Measurements from ENCODE around the gene ARSH.
"Not testable (repeated sequence)": the region's sequence is repeated elsewhere in the genome, so short reads cannot be mapped to it uniquely, and the experiment has no call there.

ARSH gene

GRCh38 chrX:3006495-3006894 is at the start of gene ARSH:
Gene ARSH, plus strand, starts transcription at chrX:3006546. Its CDS starts 67 bp downstream, at chrX:3006613.
- DNase-seq, result no peak

GRCh38 chrX:2958199-2958598 is 48.1 kb upstream of the ARSH start:
- no peak for DNase-seq

DNA sequence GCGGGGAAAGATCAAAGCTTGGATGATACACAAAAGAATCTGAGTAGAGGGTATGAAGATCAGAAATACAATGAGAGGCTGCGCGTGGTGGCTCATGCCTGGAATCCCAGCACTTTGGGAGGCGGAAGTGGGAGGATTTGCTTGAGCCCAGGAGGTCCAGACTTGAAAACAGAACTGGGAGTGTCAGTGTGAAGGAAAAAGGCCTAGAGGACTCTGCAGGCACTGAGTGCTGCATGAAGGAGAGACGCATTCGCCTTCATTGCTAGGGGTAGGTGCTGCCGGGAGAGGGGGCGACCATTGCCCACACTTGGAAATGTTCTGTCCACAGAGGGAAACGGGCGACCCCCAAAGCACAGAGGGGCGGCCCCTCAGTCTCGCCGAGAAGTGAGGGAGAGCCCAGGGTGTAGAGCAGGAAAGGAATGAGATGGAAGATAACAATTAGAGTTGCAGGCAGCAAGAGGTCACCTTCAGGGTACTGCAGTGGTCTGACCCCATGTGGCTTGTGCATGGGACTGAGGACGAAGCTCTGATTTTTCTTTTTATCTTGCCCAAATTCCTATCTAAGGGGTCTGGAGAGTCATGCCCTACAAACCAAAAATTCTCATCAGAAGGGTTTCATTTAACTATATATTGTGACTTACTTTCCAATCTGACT is 45.4 kb upstream of the ARSH start:
- no peak for DNase-seq

- no peak for DNase-seq
Measured at GRCh38 chrX:2962381-2962780, 44.0 kb upstream of the ARSH start.

DNA sequence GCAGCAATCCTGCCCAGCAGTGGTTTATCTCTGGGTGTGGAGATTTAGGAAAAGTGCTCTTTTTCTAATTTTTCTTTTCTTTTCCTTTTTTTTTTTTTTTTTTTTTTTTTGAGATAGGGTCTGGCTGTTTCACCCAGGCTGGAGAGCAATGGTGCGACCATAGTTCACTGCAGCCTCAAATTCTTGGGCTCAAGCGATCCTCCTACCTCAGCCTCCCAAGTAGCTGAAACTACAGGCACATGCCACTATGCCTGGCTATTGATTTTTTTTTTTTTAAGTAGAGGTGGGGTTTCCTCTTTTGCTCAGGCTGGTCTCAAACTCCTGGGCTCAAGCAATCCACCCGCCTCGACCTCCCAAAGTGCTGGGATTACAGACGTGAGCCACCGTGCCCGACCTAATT is 42.9 kb upstream of the ARSH start:
- not testable (repeated sequence) for DNase-seq

- DNase-seq, result not testable (repeated sequence)
Measured at GRCh38 chrX:2963992-2964794, 42.2 kb upstream of the ARSH start.

GRCh38 chrX:2965965-2966364 is 40.4 kb upstream of the ARSH start:
- no peak for DNase-seq

GRCh38 chrX:2967012-2967411 is 39.3 kb upstream of the ARSH start:
- no peak for DNase-seq

DNA sequence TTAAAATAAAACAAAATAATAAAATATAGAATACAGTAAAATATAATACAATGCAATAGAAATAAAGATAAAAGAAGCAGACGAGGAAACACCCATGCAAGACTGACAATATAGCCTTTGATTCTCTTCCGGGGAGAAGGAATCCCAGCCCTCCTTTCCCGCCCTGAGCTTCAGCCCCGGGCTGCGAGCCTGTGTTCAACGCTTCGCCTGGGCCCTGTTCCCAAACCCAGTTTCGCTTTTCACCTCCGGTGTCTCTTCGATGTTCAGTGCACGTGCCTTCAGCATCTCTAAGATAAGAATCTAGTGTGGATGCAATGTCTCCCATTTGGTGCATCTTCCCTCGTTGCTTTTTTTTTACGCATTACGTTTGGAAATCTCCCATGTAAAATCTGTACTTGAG is 38.8 kb upstream of the ARSH start:
- no peak for DNase-seq

GRCh38 chrX:2967998-2968909 is 38.1 kb upstream of the ARSH start:
- DNase-seq, result no peak

DNA sequence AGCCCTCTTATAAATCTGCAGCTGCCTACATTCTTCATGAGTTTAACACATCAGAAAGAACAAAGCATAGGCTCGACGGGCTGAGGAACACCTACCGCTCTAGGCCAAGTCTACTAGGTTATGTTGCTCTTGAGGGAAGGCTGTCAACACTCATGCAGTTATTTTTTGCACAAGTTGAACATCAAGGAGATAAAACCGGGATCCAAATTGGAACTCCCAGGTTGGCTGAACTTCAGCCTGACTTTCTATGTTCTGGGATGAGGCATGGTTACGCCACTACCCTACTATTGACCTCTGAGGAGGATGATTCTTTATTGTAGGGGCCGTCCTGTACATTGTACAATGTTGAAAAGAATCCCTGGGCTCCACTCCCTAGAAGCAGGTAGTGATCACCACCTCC is 37.3 kb upstream of the ARSH start:
- DNase-seq, result no peak

DNA sequence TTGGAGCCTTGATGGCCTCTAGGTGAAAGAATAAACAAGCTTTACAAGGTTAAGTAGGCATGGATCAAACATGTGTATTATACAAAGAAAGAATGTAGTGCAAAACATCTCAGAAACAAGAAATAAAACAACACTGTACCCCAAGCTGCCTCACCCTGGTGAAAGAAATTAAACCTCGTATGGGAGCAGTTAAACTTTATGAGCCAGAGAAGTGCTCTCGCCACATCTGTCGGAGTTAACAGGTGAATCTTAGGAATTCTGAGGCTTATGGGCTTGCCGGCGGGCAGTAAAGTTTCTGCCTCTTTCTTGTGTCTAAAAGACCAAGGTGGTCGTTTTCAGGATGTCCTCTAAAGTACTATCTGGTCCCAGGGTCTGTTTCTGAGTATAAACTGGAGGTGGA is 34.0 kb upstream of the ARSH start:
- DNase-seq, result no peak

- no peak for DNase-seq
Measured at GRCh38 chrX:2974961-2975360, 31.4 kb upstream of the ARSH start.

DNA sequence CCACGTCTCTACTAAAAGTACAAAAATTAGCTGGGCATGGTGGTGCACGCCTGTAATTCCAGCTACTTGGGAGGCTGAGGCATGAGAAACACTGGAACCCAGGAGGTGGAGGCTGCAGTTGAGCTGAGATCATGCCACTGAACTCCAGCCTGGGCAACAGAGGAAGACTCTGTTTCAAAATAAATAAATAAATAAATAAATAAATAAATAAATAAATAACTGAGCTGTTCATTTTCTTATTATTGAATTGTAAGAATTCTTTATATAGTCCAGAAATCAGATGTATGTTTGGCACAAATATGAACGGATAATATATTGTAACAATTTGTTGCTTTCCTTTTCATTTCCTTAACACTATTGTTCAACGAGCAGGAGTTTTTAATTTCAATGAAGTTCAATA is 27.7 kb upstream of the ARSH start:
- not testable (repeated sequence) for DNase-seq

DNA sequence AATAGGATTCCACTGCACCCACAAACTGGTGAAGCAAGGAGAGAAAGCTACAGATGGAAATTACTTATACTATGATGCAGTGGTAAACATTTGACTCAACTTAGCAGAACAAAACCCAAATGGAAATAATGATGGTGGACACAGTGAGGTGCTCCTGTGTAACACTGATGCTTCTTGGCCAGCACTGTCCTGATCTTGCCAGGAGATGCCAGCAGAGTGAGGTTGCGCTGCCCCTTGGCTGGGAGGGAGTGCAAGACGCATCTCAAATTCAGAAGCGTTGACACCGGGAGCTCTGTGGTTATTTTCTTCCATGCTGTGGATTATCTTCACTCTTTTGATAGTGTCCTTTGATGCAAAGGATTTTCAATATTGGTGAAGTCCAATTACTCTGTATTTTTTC is 22.0 kb upstream of the ARSH start:
- DNase-seq, result no peak

DNA sequence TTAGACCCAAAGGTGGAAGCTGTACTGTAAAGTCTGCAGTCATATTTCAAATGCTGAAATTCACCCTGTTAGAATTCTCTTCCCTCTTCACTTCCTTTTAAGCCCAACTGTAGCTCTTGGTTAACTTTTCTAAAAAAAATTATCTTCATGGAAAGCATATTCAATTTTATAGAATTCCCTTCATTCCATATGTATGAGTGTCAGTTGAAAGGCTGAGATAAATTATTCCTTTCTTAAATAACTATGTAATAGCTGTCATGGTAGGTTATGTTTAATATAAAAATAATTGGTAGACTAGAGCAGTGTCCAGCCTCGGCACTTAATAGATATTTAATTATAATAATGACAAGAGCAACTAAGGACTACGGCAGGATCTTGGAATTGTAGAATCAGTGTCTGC is 16.8 kb upstream of the ARSH start:
- no peak for DNase-seq

GRCh38 chrX:3010532-3010931 is 4.2 kb downstream of the ARSH start:
- DNase-seq, result no peak

DNA sequence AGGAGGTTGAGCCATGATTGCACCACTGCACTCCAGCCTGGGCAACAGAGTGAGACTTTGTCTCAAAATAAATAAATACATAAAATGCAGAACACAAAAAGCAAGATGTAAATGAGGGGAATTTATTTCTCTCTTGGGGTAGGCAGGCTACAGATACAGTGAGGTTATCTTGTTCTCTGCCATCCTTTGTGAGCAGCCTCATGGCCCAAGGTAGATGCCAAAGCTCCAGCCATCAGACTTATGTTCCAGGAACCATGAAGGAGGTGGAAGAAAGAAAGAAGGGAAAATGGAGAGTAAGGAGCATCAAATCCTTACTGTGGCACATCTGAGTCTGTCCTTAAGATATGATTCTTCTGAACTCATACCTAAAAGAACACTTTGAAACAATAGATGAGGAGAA is 11.1 kb downstream of the ARSH start:
- DNase-seq, result no peak

DNA sequence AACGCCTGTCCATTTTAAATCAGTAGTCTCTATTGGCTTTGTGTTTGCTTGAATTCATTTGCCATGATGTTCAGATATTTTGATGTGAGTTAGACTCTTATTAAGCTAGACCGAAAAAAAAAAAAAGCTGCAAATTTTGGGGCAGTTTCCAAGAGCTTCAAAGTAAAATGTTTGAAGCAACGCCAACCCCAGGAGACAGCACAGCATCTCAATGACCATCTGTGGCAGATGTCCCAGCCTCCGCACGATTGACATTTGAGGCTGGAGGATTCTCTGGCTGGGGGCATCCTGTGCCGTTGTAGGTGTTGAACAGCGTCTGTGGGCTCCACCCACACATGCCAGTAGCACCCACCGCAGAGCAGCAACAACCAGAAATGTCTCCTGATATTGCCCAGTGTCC is 17.8 kb downstream of the ARSH start:
- no peak for DNase-seq

DNA sequence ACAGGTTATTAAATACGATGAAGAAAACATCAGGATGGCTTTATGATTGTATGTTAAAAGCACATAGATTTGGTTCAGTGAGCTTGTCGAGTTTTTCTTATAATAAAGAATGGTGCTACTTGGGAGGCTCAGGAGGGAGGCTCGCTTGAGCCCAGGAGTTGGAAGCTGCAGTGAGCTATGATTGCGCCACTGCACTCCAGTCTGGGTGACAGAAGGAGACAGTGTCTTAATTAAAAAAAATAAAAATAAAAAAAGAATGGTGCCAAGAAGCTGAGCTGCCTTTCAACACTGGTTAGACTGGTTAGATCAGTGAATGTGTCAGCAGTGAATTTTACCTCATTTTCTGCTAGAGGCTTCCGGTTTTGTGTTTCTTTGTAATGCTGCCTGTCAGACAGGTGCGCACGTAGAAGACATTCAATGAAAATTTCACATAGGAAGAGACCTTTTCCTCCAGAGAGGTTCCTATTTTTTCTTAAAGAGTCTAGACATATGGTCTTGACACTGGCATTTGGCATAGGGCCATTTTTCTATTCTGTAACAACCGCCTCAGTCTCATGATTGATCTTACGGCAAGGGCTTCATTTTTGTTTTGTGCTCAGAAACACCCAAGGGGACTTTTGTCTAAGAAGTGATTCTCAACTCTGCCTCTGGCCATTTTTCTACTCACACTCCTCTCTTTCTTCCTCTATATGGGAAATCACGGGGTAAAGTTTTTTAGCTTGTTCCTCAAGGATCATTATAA is 19.9 kb downstream of the ARSH start:
- no peak for DNase-seq

GRCh38 chrX:3029129-3029528 is 22.8 kb downstream of the ARSH start:
- no peak for DNase-seq

GRCh38 chrX:3037218-3037617 is 30.9 kb downstream of the ARSH start:
- no peak for DNase-seq

DNA sequence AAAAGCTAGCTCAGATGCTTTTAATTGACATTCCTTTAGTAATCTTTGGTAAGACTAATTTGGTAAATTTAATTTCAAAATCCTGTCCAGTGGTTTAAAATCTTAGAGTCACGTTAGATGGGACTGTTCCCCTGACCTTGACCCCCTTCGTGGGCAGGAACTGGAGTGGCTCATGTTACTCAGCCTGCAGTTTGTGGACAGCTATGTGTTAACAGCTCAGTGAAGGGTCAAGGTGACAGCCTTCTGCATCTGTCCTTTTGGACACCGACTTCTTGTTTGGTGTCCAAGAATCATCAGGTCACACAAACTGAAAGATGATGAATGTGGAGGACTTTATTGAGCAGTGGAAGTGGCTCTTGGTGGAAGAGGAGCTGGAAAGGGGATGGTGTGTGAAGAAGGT is 37.9 kb downstream of the ARSH start:
- DNase-seq, result no peak
